ENCODE measurements around the gene GPC6. TPM values are rescaled to one million over a fixed set of nuclear protein-coding genes. Genes with fewer than 3 reads are reported as not detected.

Gene GPC6
- total RNA-seq, 3 donors from 2014 or later (not counting 1 experiment from before 2014, with no cell fraction given) = not detected

DNA sequence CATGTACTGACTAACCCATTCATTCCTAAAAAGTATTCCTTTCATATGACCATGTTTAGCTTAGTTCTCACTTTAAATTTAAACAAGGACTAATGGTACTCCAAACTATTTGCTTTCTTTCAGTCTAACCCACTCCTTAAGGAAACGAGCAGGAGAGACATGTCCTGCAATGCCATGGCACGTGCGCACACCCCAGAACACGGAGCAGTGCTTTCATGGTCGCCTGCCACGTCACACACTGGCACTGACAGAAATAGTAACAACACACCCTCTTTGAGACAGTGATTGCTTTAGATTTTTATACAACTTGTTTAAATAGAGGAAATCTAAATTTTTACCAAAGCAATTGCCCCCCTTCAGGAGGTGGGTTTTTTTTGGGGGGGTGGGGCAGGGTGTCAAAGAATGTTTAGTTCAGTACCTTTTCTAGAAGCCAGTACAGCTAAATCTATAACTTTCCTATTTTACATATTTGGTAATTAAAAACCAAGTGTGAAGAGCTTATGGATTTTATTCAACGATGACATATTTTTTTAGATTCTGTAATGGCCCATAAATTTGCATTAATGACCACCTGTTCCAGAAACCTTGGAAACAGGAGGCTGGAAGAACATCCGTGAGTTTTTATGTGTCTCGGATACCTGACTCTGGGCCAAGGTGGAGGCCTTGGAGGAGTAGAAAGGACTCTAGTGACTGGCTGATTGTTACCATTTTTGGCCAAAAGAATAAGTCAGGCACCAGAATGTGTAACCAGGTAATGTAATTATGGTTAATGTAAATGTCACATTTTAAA lies 1005.7 kb downstream of the GPC6 start:
- Mint-ChIP-seq H3K9me3 (no peaks in the 10 kb centered on the region), H3K4me1 (peaks cover 13% of the 10 kb centered on the region in 2 donors), H3K36me3 (no peaks in the 10 kb centered on the region), H3K4me3 (no peak overlapping the region), H3K27me3 (ENCODE audit: low read depth in 2 of 2) (no peaks in the 10 kb centered on the region), H3K27ac (no peak overlapping the region)
- H3K27me3 ChIP-seq (ENCODE audit: control insufficient read depth, insufficient read depth, low read length) = no peaks in the 10 kb centered on the region
- H3K36me3 ChIP-seq (ENCODE audit: control insufficient read depth, insufficient read depth, low read length) = no peaks in the 10 kb centered on the region
- no peak overlapping the region for H3K27ac ChIP-seq (ENCODE audit: low read length)
- intact Hi-C loops (cut with micrococcal nuclease) = no loop called here
- WGBS (ENCODE audit: insufficient coverage) = 87% methylated on average over 8 of the region's 9 CpGs
- H3K9me3 ChIP-seq (ENCODE audit: control insufficient read depth, insufficient read depth, low read length) = no peaks in the 10 kb centered on the region
- no peaks in the 10 kb centered on the region for H3K4me1 ChIP-seq (ENCODE audit: control insufficient read depth, insufficient read depth, low read length)
- no peak for TF ChIP-seq CTCF (IDR thresholded peaks at IDR 0.05)
- ATAC-seq (no peak), DNase-seq (no peak)
- no peak overlapping the region for H3K4me3 ChIP-seq (ENCODE audit: low read length)

DNA sequence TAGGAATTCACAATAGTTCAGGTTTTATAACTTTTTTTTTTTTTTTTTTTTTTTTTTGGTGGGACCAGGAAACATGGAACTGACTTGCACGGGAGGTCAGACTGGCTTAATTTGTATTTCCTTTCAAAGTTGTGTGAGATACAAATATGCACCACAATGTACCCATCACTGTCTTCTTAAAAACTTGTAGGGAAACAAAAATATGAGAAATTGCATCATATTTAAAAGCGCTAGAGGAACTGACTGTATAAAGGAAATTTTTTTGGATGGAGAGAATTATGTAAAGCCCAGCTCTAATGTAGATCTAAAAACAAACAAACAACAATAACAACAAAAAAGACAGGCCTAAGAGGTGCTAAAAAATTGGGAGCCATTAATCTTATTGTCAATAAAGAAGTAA lies 1006.3 kb downstream of the GPC6 start:
- Histone ChIP-seq H3K27ac (ENCODE audit: low read length) (no peak overlapping the region), H3K4me1 (ENCODE audit: control insufficient read depth, insufficient read depth, low read length) (no peaks in the 10 kb centered on the region), H3K27me3 (ENCODE audit: control insufficient read depth, insufficient read depth, low read length) (no peaks in the 10 kb centered on the region), H3K4me3 (ENCODE audit: low read length) (no peak overlapping the region), H3K9me3 (ENCODE audit: control insufficient read depth, insufficient read depth, low read length) (no peaks in the 10 kb centered on the region), H3K36me3 (ENCODE audit: control insufficient read depth, insufficient read depth, low read length) (no peaks in the 10 kb centered on the region)
- Mint-ChIP-seq H3K4me1 (peaks cover 16% of the 10 kb centered on the region in 2 donors), H3K36me3 (no peaks in the 10 kb centered on the region), H3K4me3 (no peak overlapping the region), H3K9me3 (no peaks in the 10 kb centered on the region), H3K27ac (no peak overlapping the region), H3K27me3 (ENCODE audit: low read depth in 2 of 2) (no peaks in the 10 kb centered on the region)
- ATAC-seq = no peak
- no CpG with 5 or more reads among the region's 2 CpGs for WGBS (ENCODE audit: insufficient coverage)
- TF ChIP-seq CTCF (IDR thresholded peaks at IDR 0.05) = no peak
- DNase-seq = no peak
- intact Hi-C loops (cut with micrococcal nuclease) = no loop called here

- Histone ChIP-seq H3K36me3 (ENCODE audit: control insufficient read depth, insufficient read depth, low read length) (no peaks in the 10 kb centered on the region), H3K27me3 (ENCODE audit: control insufficient read depth, insufficient read depth, low read length) (no peaks in the 10 kb centered on the region), H3K4me3 (ENCODE audit: low read length) (no peak overlapping the region), H3K27ac (ENCODE audit: low read length) (no peak overlapping the region), H3K4me1 (ENCODE audit: control insufficient read depth, insufficient read depth, low read length) (no peaks in the 10 kb centered on the region), H3K9me3 (ENCODE audit: control insufficient read depth, insufficient read depth, low read length) (no peaks in the 10 kb centered on the region)
- no peak overlapping the region for H3K4me3 Mint-ChIP-seq
- DNase-seq (no peak), ATAC-seq (no peak)
- no peak overlapping the region for H3K27ac Mint-ChIP-seq
- H3K27me3 Mint-ChIP-seq (ENCODE audit: low read depth in 2 of 2) = no peaks in the 10 kb centered on the region
- H3K4me1 Mint-ChIP-seq = peaks cover 17 to 18% of the 10 kb centered on the region in 2 donors
- TF ChIP-seq CTCF (IDR thresholded peaks at IDR 0.05) = no peak
- H3K36me3 Mint-ChIP-seq = no peaks in the 10 kb centered on the region
- intact Hi-C loops (cut with micrococcal nuclease) = no loop called here
- WGBS (ENCODE audit: insufficient coverage) = 84% methylated on average over 3 of the region's 5 CpGs
- no peaks in the 10 kb centered on the region for H3K9me3 Mint-ChIP-seq
Observed at GRCh38 chr13:94233401-94233800, 1006.8 kb downstream of the GPC6 start.

DNA sequence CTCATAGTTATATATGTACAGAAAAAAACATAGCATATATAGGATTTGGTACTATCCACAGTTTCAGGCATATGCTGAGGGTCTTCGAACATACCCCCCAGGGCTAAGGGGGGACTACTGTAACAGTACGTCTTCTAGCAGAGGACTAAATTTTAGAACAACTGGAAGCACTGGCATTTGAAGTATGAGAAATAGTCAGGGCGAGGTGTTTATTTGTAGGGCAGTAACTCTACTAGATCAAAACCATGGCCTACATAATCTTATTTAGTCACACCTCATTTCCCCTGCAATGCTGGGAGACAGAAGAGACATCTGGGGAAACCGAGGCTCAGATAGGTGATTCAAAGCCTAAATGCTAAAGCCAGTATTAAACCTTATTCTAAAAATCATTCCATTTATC lies 1007.2 kb downstream of the GPC6 start:
- TF ChIP-seq CTCF (IDR thresholded peaks at IDR 0.05) = no peak

More for the DNA sequence above, 1007.2 kb downstream of the GPC6 start:
- no peaks in the 10 kb centered on the region for H3K36me3 Mint-ChIP-seq
- no peak overlapping the region for H3K27ac Mint-ChIP-seq
- no peaks in the 10 kb centered on the region for H3K9me3 ChIP-seq (ENCODE audit: control insufficient read depth, insufficient read depth, low read length)
- intact Hi-C loops (cut with micrococcal nuclease) = no loop called here
- ATAC-seq (no peak), DNase-seq (no peak)
- no peaks in the 10 kb centered on the region for H3K36me3 ChIP-seq (ENCODE audit: control insufficient read depth, insufficient read depth, low read length)
- no peaks in the 10 kb centered on the region for H3K9me3 Mint-ChIP-seq
- 80% methylated on average over 3 of the region's 4 CpGs for WGBS (ENCODE audit: insufficient coverage)
- H3K27me3 ChIP-seq (ENCODE audit: control insufficient read depth, insufficient read depth, low read length) = no peaks in the 10 kb centered on the region
- no peak overlapping the region for H3K27ac ChIP-seq (ENCODE audit: low read length)
- H3K27me3 Mint-ChIP-seq (ENCODE audit: low read depth in 2 of 2) = no peaks in the 10 kb centered on the region
- no peak overlapping the region for H3K4me3 Mint-ChIP-seq
- peaks cover 21 to 22% of the 10 kb centered on the region in 2 donors for H3K4me1 Mint-ChIP-seq
- no peak overlapping the region for H3K4me3 ChIP-seq (ENCODE audit: low read length)
- H3K4me1 ChIP-seq (ENCODE audit: control insufficient read depth, insufficient read depth, low read length) = no peaks in the 10 kb centered on the region

Measured in natural killer cell (primary cell).